Fibroblast of peridontal ligament (primary cell): Measurements from ENCODE around the gene TBX20.

ENCODE experiments used
- DNase-seq: peaks from one replicate; pipeline ENCODE4 v3.0.0-alpha.2; 2010; ENCODE audit errors: extremely low read depth

TBX20 gene

GRCh38 chr7:35253710-35254495, at the start of gene TBX20:
Gene TBX20 (minus strand): TSS chr7:35254100. CDS start chr7:35253620, 480 bp downstream.
- no peak for DNase-seq

- no peak for DNase-seq
Measured at GRCh38 chr7:35289376-35289775, 35.5 kb upstream of the TBX20 start.

GRCh38 chr7:35286986-35287385, 33.1 kb upstream of the TBX20 start:
- no peak for DNase-seq

GRCh38 chr7:35286422-35286821, 32.5 kb upstream of the TBX20 start:
- DNase-seq: no peak

GRCh38 chr7:35285799-35286198, 31.9 kb upstream of the TBX20 start:
- DNase-seq: no peak

GRCh38 chr7:35280902-35281301, 27.0 kb upstream of the TBX20 start:
- no peak for DNase-seq

- no peak for DNase-seq
Measured at GRCh38 chr7:35277359-35277758, 23.5 kb upstream of the TBX20 start.

- no peak for DNase-seq
Measured at GRCh38 chr7:35272246-35272645, 18.3 kb upstream of the TBX20 start.

- DNase-seq: no peak
Measured at GRCh38 chr7:35268953-35269352, 15.1 kb upstream of the TBX20 start.

GRCh38 chr7:35267411-35267810, 13.5 kb upstream of the TBX20 start:
- no peak for DNase-seq

GRCh38 chr7:35263396-35263795, 9.5 kb upstream of the TBX20 start:
- DNase-seq: no peak

GRCh38 chr7:35261476-35262285, 7.8 kb upstream of the TBX20 start:
- DNase-seq: no peak

- no peak for DNase-seq
Measured at GRCh38 chr7:35261041-35261440, 7.1 kb upstream of the TBX20 start.

GRCh38 chr7:35260246-35260645, 6.3 kb upstream of the TBX20 start:
- DNase-seq: no peak

GRCh38 chr7:35259523-35259908, 5.6 kb upstream of the TBX20 start:
- DNase-seq: no peak

GRCh38 chr7:35258868-35259522, 5.1 kb upstream of the TBX20 start:
- DNase-seq: no peak

GRCh38 chr7:35258125-35258867, 4.4 kb upstream of the TBX20 start:
- no peak for DNase-seq

GRCh38 chr7:35257251-35258124, 3.6 kb upstream of the TBX20 start:
- no peak for DNase-seq

- DNase-seq: no peak
Measured at GRCh38 chr7:35256256-35257175, 2.6 kb upstream of the TBX20 start.
